ENCODE results near the gene ZFP36L2.
A peak's percentile ranks its signal among the peaks of the same experiment; 100 is the strongest.

The ZFP36L2 gene

DNA sequence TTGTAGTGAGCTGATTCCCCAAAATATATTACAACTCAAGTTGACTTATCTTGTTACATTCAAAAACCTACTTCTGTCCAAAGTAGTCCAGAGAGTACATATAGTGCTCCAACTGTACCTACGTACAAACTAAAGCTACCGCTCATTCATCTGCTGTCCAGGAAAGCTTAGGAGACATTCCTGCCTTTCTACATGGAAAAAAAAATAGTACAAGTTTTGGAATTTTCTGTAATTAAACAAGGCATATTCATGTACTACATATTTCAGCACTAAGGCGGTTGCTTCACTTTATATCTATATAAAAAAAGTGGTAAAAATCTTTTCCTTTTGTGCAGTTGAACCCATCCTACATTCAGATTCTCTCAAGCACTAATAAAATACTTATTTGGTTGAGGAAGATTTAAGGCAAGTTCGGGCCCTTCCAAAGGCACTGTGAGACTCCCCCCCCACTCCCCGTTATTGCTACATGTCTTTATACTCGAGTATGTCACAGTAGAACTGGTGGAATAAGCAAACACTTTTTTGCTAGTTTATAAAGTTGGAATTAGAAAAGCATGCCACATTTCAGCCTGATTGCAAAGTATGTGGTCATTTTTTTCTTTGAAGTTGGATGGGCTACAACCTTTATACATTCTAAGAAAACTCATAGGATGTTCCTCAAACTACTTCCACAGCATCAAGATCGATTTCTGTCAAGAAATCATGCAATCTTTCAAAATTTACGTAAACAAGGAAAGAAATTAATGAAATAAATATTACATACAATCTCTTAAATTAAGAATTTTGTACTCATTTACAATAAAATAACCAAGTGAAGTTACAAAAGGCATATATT lies 3.7 kb downstream of the ZFP36L2 start:
- no peak for DNase-seq

DNA sequence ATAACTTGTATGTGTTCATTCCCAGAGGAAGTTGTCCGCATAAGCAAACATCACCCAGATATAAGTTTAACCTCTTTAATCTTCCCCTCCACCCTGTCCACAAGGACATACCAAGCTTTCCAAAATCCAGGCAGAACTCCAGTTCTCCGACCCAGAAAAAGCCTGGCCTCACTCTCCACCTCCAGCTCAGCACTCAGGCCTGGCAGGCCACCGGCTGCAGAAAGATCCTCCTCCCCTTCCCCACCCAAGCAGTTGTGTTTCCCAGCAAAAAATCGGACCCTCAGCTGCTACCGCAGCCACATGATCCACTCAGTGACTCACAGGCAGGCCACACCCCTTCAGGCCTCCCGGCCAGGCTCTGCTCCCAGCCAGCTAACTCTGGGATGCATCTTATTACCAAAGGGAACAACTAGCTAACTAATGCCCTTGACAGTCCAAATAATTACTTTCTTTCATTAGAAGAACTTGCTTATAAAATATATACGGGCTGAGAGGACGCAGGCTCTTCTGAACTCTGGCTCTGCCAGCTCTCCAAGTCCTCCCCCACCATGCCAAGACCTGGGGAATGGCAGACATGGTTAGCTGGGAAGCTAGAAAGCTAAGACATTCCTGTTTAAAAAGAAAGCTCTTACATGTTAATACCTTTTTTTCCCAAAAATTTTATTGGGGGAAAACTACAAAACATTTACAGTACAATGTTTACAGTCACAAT lies 4.5 kb downstream of the ZFP36L2 start:
- DNase-seq = peak; percentile 44

DNA sequence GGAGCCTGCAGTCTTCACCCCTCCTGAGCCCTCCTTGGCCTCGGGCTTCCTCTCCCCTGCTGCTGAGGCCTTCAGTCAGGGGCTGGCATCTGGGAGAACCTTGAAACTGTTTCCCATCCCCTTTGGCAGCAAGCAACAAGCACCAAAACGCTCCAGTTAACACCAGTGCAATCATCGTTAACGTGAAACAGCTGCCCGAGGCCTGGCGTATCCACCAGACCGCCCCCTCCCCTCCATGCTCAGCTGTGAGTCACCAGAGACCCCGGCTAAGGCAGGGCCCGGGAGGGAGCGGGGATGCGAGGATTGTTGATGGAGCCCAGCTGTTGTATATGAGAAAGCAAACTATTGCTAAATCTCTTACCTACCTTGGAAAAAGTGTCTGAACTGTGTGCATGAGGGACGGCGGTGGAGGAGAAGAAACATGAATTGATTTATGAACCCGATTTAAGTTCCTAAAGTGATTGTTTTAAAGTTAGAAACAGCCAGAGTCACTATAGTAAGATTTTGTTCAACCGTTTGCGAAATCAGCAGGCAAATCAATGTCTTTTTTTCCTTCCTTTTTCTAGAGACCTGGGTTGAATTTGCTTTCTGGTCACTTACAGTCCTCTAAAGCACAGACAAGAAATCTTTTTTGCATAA lies 5.2 kb downstream of the ZFP36L2 start:
- peak; percentile 35 for DNase-seq

DNA sequence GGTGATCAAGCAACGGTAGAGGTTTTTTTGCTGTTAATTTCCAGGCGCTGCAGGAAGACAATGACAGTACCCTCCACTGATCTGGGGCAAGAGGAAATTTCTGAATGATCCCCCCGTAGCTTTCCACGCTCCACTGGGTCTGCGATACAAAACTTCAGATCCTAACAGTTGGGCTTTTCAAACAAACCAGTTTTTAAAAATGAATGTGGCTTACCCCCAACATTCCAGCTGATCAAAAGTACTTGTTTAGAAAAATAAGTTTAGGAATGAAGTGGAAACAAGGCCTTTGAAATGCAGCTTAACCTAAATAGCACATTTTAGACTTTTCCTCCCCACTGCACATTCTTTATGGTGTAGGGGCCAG lies 5.7 kb downstream of the ZFP36L2 start:
- DNase-seq = no peak

DNA sequence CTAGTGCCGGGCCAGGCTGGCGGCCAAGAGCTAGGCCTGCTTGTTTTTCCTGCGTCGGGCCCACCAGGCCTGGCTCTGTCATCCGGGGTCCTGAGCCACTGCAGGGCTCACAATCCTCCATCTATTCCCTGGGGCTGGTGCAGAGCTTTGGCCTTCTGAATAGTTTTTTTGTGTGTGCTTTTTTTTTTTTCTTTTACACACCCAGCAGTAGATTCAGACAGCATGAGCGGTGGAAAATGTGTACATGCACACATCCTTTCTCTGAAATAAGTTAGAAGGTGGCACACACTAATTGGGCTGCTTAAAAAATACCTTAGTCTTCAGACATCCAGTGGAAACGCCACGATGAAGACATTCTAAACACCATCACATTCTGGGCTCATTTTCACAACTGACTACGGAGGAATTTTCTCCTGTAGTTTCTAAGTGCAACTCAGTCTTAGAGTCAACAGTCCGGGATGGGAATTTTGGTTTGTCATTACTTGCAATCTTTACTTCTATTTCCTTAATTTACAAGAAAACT lies 6.1 kb downstream of the ZFP36L2 start:
- DNase-seq = no peak

DNA sequence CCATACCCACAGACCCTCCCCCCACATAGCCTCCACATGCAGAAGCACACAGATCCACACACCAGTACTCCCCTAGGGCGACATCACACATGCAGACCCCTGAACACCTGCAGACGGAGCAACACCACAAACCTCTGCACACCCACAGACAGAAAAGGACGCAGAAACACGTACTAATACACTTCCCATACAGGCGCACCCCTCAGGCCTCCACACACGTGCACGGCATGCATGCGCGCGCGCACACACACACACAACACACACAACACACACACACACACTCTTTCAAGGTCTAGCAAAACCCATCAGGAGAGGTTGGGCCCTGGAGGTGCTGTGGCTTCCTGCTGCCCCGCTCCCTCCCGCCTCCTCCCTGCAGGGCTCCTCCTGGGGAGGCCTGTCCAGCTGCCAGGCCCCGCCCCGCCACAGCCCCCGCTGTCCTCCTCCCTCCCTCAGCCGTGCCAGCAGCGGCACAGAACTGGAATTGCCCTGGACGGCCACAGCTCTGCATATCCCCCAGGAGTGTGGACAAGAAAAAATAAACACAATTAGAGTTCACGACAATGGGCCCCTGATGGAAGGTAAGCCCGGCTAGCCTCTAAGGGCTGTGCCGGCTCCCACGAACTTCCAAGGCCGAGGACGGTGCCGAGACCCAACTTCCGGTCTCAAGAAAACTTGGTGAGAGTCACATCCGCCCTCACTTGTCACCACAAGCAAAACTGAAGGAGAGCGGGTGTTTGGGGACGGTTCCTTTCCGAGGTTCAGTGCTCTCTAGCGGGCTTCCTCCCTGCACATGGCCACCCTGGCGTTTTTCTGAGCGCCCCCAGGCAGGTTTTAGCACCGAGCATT lies 6.8 kb downstream of the ZFP36L2 start:
- DNase-seq = peak; percentile 65

DNA sequence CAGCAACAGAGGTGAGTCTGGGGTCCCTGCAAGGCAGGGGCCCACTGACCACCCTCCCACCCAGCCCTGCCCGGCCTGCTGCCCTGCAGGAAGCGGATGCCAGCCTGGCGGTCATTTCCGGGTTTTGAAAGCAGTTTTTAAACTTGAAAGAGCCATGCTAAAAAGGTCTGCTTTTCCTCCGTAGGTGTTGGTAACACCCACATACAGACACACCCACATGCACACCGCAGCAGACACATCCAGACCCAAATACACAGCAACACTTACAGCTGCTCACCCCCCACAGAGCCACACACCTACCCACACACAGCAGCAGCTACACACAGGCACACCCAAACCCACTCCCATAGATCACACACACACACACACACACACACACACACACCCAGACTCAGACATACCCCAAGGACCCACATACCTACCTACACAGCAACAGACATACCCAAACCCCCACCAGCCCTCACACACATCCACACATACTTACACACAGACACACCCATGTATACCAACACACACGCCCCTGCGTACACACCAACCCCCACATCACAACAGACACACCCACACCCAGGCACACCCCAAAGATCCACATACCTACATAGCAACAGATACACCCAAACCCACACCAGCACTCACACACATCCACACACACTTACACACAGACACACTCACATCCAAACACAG lies 7.6 kb downstream of the ZFP36L2 start:
- peak; percentile 78 for DNase-seq

DNA sequence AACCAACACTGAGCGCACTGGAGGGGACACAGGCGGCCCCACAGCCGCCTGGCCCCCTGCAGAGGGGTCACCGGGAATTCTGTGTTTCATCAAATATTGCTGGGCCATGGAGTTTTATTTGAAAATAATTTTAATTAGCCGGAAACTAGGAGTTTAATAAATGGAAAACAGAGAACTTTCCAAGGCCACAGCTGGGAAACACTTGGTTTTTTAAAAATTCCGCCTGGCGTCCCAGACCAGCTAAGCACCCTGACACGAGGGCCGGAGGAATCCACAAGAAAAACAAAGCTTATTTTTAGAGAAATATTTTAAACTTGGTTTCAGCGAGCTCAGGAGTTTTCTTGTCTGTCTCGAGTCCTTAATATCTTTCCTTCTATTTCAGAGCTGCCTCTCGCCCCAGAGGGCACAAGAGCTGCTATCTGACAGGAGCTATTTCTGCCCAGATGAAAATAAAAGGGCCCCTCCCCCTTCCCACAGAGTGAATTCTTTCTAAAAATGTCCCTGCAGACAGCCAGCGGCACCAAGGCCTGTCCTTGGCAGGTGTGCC lies 8.2 kb downstream of the ZFP36L2 start:
- no peak for DNase-seq

DNA sequence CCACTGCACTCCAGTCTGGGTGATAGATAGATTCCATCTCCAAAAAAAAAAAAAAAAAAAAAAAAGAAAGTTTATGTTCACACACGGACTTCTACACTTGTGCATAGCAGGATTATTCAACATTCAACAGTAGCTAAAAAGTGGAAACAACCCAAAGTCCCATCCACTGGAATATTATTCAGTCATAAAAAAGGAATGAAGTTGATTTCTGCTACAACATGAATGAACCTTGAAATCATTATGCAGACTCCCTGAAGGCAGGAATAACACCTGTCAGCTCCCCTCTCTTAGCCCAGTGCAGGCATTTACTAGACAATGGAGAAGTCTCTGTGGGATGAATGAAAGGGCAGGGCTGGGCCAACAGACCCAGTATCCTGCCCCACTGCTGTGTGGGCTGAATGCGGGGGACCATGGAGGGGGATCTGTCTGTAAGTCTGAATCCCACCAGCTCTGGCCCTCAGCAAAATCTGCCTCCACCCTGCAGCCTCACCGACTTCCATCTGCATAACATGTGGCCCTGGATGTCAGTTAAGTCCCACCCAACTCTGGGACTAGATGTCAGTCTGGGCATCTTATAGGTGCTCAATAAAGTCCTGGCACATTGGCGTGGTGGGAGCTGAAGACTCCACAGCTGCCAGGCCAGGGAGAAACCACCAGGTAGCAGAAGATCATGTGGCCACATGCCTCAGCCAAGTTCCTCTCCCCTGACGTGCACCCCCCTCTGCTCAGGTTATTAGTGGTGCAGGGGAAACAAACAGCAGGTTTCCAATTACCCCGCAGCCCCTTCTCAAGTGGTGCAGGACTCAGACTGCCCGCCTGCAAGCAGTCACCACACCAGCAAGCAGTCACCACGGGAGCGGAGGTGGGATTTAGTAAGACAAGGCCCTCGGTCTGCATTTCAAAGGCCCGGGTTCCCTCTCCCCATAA lies 8.9 kb downstream of the ZFP36L2 start:
- no peak for DNase-seq

DNA sequence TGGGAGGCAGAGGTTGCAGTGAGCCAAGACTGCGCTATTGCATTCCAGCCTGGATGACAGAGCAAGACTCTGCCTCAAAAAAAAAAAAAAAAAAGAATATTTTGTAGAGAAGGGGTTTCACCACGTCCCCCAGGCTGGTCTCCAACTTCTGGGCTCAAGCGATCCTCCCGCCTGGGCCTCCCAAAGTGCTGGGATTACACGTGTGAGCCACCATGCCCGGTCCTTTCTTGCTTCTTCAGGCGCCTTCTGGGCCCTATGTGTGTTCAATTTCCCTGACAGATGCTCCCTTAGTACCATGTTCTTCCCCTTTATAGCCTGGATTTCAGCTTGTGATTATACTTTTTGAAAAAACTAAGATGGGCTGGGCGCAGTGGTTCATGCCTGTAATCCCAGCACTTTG lies 9.8 kb downstream of the ZFP36L2 start:
- DNase-seq = no peak

DNA sequence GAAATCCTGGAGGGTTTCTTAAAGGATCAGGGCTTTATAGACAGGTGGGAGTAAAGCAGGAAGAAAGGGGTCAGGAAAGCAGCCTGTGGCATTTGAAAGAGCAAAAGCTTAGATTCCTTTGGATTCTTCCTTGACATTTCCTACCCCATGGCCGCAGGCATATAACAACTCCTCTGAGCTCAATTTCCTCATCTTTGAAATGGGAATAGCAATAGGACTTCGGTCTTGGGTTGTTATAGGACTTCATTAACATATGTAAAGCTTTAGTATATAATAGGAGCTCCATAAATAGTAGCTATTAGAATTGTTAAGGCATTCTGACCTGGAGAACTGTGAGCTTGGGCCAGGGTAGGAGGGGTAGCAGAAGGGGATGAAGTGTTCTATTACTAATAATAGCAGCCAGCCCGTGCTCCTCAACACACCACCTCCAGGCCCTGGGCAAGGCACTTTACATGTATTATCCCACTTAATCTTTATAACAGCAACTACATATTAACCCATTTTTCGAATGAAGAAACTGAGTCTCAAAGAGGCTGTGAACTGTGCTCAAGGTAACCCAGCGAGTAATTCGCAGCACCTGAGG lies 10.6 kb downstream of the ZFP36L2 start:
- DNase-seq = no peak

DNA sequence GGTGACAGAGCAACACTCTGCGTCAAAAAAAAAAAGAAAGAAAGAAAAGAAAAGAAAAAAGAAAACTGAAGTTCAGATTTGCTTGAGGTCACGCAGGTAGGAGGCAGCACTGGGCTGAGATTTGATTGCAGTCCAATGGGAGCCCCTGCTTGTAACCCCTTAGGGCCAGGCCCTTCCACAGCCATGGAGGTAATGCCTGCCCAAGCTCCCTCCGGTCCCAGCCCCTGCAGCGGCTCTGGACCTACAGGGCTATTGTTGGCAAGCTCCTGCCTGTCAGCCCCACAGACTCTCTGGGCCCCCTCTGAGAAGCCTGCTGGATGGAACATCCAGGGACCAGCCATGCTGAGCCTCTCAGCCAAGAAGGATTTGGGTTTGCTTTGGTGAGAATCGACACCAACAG lies 12.2 kb downstream of the ZFP36L2 start:
- DNase-seq = no peak

DNA sequence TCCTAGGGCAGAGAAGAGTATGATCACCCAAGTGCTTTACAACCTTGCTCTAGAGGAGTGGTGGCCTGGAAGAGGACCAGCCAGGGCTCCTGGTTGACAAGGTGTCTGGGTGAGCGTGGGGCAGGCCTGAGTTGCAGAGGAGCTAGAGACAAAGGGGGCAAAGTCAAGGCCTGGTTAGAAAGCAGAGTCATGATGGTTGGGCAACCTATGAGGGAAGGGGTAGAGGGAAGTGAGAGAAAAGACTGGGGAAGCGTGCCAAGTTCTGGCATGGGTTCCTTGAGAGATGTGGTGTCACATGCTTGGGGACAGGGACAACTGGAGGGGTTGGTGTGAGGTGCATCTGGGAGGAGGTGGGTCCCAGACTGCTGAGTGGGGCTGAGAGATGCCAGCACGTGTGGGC lies 13.5 kb downstream of the ZFP36L2 start:
- DNase-seq = no peak

DNA sequence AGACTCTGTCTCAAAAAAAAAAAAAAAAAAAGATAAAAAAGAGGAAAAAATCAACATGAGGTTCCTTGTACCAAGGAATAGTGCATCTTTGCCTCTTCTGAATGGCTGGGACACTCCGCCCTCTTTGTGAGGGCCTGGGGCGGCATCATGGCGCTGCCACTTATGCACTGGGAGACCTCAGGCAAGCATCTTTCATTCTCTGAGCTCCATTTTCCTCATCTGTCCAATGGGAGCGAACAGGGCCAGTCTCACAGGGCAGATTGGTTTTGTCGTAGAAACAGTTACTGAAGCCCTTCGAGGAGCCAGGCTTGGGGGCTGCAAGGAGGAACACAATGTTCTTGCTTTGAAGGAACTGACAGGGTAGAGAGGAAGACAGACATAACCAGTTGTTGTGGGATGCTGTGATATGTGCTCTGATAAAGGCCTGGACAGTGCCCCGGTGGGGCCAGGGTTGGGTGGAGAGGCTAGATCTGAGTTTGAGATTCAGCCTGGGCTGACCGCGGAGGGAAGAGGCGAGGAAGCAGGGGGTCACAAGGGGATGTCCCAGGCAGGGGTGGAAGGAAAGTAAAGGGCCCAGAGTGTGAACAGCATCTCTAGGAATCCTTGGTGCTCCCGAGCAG lies 14.1 kb downstream of the ZFP36L2 start:
- no peak for DNase-seq

DNA sequence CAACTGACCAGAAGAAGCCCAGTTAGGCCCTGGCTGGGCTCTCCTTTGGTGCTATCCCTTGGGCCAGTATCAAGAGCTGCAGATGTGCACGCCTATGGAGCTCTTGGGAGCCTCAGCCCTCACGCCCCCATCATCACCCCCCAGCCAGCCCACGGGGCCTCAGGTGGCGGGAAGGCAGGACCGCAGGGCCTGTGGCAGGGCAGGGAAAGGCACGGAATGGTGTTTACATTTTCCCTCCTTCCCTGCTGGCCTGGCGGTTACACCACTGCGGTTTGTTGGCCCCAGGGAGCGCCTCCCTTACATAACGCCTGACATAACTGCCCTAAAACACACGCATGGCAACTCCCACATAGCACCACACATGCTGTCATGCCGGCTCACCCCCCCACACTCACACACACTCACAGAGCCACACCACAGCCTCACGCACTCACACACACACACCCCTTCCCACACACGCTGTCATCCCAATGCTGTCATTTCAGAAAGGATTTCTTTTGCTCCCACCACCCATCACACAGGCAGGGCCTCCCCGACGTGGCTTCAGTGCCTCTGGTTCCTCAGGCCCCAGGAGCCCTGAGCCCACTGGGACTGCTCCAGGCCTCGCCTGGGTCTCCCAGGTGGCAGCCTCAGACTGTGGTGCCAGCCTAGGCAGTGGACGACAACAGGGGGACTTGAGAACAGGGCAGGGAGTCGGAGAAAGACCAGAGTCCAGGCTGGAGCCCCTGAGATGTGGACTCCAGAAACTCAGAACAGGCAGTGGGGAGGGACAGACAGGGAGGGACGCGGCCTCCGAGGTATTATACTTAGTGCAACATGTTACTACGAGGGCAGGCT lies 15.7 kb downstream of the ZFP36L2 start:
- no peak for DNase-seq

DNA sequence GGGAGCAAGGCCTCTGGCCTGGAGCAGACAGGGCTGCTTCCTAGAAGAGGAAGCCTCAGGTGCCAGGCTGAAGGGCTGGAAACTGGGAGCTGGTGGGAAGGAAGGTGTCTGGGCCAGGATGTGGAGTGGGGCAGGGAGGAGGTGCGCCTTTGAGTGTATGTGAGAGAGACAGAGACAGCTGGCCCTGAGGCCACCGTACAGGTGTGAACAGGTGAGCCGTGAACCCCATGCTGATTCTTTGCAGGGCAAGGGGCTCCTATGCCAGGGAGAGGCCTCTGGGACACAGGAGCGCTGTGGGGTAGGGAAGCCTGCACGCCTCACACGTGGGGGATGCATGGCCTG lies 16.3 kb downstream of the ZFP36L2 start:
- no peak for DNase-seq

DNA sequence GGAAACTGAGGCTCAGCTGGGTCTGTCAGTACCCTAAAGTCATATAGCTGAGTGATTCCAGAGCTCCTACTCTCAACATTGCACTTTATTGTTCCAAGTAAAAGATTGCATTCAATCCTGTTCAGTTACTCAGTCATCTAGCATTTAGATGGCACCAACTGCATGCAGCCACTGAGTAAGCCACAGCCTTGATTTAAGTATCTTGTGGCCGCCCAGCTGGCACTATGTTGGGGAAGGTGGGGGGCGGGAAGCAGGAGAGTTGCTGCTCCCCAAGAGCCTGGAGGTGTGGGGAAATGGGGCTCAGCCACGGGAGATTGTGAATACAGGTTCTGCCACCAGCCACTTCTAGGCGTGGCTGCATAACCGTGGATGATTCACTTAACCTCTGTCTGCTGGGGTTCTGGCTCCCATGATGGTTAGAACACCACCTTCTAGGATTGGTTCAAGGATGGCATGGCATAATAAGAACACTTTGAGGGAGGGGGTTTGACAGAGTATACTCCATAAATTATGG lies 17.1 kb downstream of the ZFP36L2 start:
- DNase-seq = no peak

DNA sequence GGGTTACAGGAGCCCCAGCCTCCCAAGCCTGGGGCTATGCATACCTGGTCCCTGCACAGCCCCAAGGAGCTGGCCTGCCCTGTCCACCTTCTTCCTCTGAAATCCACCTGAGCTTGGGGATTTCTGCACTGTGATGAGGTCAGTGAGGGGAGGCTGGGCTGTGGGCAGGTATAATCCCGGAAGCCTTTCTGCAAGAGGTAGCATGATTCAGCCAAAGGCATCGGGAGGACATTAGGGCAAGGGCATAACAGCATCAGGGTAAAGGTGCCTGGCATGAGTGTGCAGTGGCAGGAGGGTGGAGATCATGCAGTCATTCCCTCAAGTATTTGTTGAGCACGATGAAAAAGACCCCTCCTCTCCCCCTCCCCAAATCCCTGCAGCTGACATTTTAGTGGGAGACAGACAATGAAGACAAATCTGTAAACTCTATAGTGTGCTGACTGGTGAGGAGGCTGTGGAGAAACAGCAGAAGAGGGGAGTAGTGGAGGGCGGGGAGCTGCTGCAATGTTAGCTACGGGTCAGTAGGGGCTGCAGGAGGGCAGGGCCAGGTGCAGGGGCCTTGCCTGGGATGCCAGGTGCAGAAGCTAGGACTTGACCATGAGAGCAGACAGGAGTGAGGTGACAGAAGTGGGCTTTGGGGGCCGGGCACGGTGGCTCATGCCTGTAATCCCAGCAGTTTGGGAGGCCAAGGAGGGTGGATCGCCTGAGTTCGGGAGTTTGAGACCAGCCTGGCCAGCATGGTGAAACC lies 18.7 kb downstream of the ZFP36L2 start:
- no peak for DNase-seq

Data from effector CD4-positive, alpha-beta T cell (primary cell).